GM18909 (cell line): ENCODE results near the gene TLN1.

ENCODE experiments used
- ATAC-seq: cut with Tn5 transposase; IDR thresholded peaks from one replicate; pipeline ENCODE4 v1.9.1; 2021; ENCODE audit warnings: mild to moderate bottlenecking; ENCODE audit not compliant: unreplicated experiment, poor library complexity

Gene TLN1

GRCh38 chr9:35712762-35713400 lies 19.1 kb downstream of the TLN1 start:
- no peak for ATAC-seq

- no peak for ATAC-seq
Measured at GRCh38 chr9:35711501-35712428, 20.2 kb downstream of the TLN1 start.

- ATAC-seq = no peak
Measured at GRCh38 chr9:35710818-35711500, 21.0 kb downstream of the TLN1 start.

GRCh38 chr9:35708146-35708545 lies 23.8 kb downstream of the TLN1 start:
- no peak for ATAC-seq

- ATAC-seq = no peak
Measured at GRCh38 chr9:35706951-35707350, 25.0 kb downstream of the TLN1 start.

GRCh38 chr9:35705836-35706430 lies 26.1 kb downstream of the TLN1 start:
- no peak for ATAC-seq

- no peak for ATAC-seq
Measured at GRCh38 chr9:35705372-35705771, 26.6 kb downstream of the TLN1 start.

- no peak for ATAC-seq
Measured at GRCh38 chr9:35703906-35704672, 27.9 kb downstream of the TLN1 start.

GRCh38 chr9:35702696-35703095 lies 29.3 kb downstream of the TLN1 start:
- no peak for ATAC-seq

- no peak for ATAC-seq
Measured at GRCh38 chr9:35700942-35701341, 31.1 kb downstream of the TLN1 start.

GRCh38 chr9:35700031-35700430 lies 32.0 kb downstream of the TLN1 start:
- ATAC-seq = no peak

- ATAC-seq = no peak
Measured at GRCh38 chr9:35698231-35698630, 33.8 kb downstream of the TLN1 start.

- ATAC-seq = no peak
Measured at GRCh38 chr9:35697486-35697885, 34.5 kb downstream of the TLN1 start.

- peak; percentile 76 for ATAC-seq
Measured at GRCh38 chr9:35696520-35697215, 35.3 kb downstream of the TLN1 start.

GRCh38 chr9:35695943-35696401 lies 36.0 kb downstream of the TLN1 start:
- no peak for ATAC-seq

GRCh38 chr9:35691757-35692301 lies 40.2 kb downstream of the TLN1 start:
- ATAC-seq = no peak

GRCh38 chr9:35691334-35691650 lies 40.7 kb downstream of the TLN1 start:
- no peak for ATAC-seq

- no peak for ATAC-seq
Measured at GRCh38 chr9:35690614-35691333, 41.2 kb downstream of the TLN1 start.

GRCh38 chr9:35690294-35690613 lies 41.7 kb downstream of the TLN1 start:
- no peak for ATAC-seq
